Measurements from ENCODE around the gene TRAPPC1.
A peak's percentile ranks its signal among the peaks of the same experiment; 100 is the strongest.

The TRAPPC1 gene

GRCh38 chr17:7915179-7915610 is 16.6 kb downstream of the TRAPPC1 start:
- H3K27ac ChIP-seq (ENCODE audit: low read length), result no peak overlapping the region
- no peaks in the 10 kb centered on the region for H3K36me3 ChIP-seq (ENCODE audit: control insufficient read depth, low read depth, low read length)
- peaks cover 3% of the 10 kb centered on the region for H3K4me1 ChIP-seq (ENCODE audit: control insufficient read depth, low read depth, low read length)
- H3K4me3 ChIP-seq (ENCODE audit: low read length), result peak overlapping the region; percentile 47
- peaks cover 43% of the 10 kb centered on the region for H3K27me3 ChIP-seq (ENCODE audit: control insufficient read depth, insufficient read depth, low read length)
- H3K9me3 ChIP-seq (ENCODE audit: control insufficient read depth, low read depth, low read length), result no peaks in the 10 kb centered on the region
- H3K9ac ChIP-seq (ENCODE audit: low read length), result no peak overlapping the region

- H3K36me3 ChIP-seq (ENCODE audit: control insufficient read depth, low read depth, low read length), result no peaks in the 10 kb centered on the region
- peaks cover 3% of the 10 kb centered on the region for H3K4me1 ChIP-seq (ENCODE audit: control insufficient read depth, low read depth, low read length)
- H3K27me3 ChIP-seq (ENCODE audit: control insufficient read depth, insufficient read depth, low read length), result peaks cover 34% of the 10 kb centered on the region
- no peaks in the 10 kb centered on the region for H3K9me3 ChIP-seq (ENCODE audit: control insufficient read depth, low read depth, low read length)
- no peak overlapping the region for H3K9ac ChIP-seq (ENCODE audit: low read length)
- no peak overlapping the region for H3K27ac ChIP-seq (ENCODE audit: low read length)
- H3K4me3 ChIP-seq (ENCODE audit: low read length), result no peak overlapping the region
Measured at GRCh38 chr17:7912927-7913524, 18.7 kb downstream of the TRAPPC1 start.

- H3K27ac ChIP-seq (ENCODE audit: low read length), result no peak overlapping the region
- H3K9me3 ChIP-seq (ENCODE audit: control insufficient read depth, low read depth, low read length), result no peaks in the 10 kb centered on the region
- H3K4me1 ChIP-seq (ENCODE audit: control insufficient read depth, low read depth, low read length), result peaks cover 3% of the 10 kb centered on the region
- no peak overlapping the region for H3K4me3 ChIP-seq (ENCODE audit: low read length)
- no peak overlapping the region for H3K9ac ChIP-seq (ENCODE audit: low read length)
- H3K27me3 ChIP-seq (ENCODE audit: control insufficient read depth, insufficient read depth, low read length), result peaks cover 15% of the 10 kb centered on the region
- no peaks in the 10 kb centered on the region for H3K36me3 ChIP-seq (ENCODE audit: control insufficient read depth, low read depth, low read length)
Measured at GRCh38 chr17:7911116-7911515, 20.6 kb downstream of the TRAPPC1 start.

- H3K36me3 ChIP-seq (ENCODE audit: control insufficient read depth, low read depth, low read length), result no peaks in the 10 kb centered on the region
Measured at GRCh38 chr17:7910711-7911110, 21.0 kb downstream of the TRAPPC1 start.

GRCh38 chr17:7910281-7910680 is 21.5 kb downstream of the TRAPPC1 start:
- H3K9ac ChIP-seq (ENCODE audit: low read length), result no peak overlapping the region
- H3K9me3 ChIP-seq (ENCODE audit: control insufficient read depth, low read depth, low read length), result no peaks in the 10 kb centered on the region
- no peak overlapping the region for H3K27ac ChIP-seq (ENCODE audit: low read length)
- H3K4me3 ChIP-seq (ENCODE audit: low read length), result no peak overlapping the region
- H3K4me1 ChIP-seq (ENCODE audit: control insufficient read depth, low read depth, low read length), result peaks cover 3% of the 10 kb centered on the region
- H3K27me3 ChIP-seq (ENCODE audit: control insufficient read depth, insufficient read depth, low read length), result peaks cover 12% of the 10 kb centered on the region
- no peaks in the 10 kb centered on the region for H3K36me3 ChIP-seq (ENCODE audit: control insufficient read depth, low read depth, low read length)

More at GRCh38 chr17:7910711-7911110, 21.0 kb downstream of the TRAPPC1 start:
- Histone ChIP-seq H3K4me3 (ENCODE audit: low read length) (no peak overlapping the region), H3K9me3 (ENCODE audit: control insufficient read depth, low read depth, low read length) (no peaks in the 10 kb centered on the region), H3K9ac (ENCODE audit: low read length) (no peak overlapping the region), H3K27me3 (ENCODE audit: control insufficient read depth, insufficient read depth, low read length) (peaks cover 13% of the 10 kb centered on the region), H3K4me1 (ENCODE audit: control insufficient read depth, low read depth, low read length) (peaks cover 3% of the 10 kb centered on the region), H3K27ac (ENCODE audit: low read length) (no peak overlapping the region)

- no peaks in the 10 kb centered on the region for H3K9me3 ChIP-seq (ENCODE audit: control insufficient read depth, low read depth, low read length)
- no peaks in the 10 kb centered on the region for H3K27me3 ChIP-seq (ENCODE audit: control insufficient read depth, insufficient read depth, low read length)
- H3K9ac ChIP-seq (ENCODE audit: low read length), result no peak overlapping the region
- H3K4me3 ChIP-seq (ENCODE audit: low read length), result no peak overlapping the region
- no peak overlapping the region for H3K27ac ChIP-seq (ENCODE audit: low read length)
- no peaks in the 10 kb centered on the region for H3K4me1 ChIP-seq (ENCODE audit: control insufficient read depth, low read depth, low read length)
- peaks cover 5% of the 10 kb centered on the region for H3K36me3 ChIP-seq (ENCODE audit: control insufficient read depth, low read depth, low read length)
Measured at GRCh38 chr17:7909089-7909488, 22.7 kb downstream of the TRAPPC1 start.

GRCh38 chr17:7903154-7904103 is 28.3 kb downstream of the TRAPPC1 start:
- Histone ChIP-seq H3K4me3 (ENCODE audit: low read length) (no peak overlapping the region), H3K4me1 (ENCODE audit: control insufficient read depth, low read depth, low read length) (no peaks in the 10 kb centered on the region), H3K9me3 (ENCODE audit: control insufficient read depth, low read depth, low read length) (no peaks in the 10 kb centered on the region), H3K27ac (ENCODE audit: low read length) (no peak overlapping the region), H3K9ac (ENCODE audit: low read length) (no peak overlapping the region), H3K36me3 (ENCODE audit: control insufficient read depth, low read depth, low read length) (peaks cover 5% of the 10 kb centered on the region), H3K27me3 (ENCODE audit: control insufficient read depth, insufficient read depth, low read length) (no peaks in the 10 kb centered on the region)

GRCh38 chr17:7897773-7898172 is 34.0 kb downstream of the TRAPPC1 start:
- Histone ChIP-seq H3K27me3 (ENCODE audit: control insufficient read depth, insufficient read depth, low read length) (no peaks in the 10 kb centered on the region), H3K27ac (ENCODE audit: low read length) (no peak overlapping the region), H3K4me3 (ENCODE audit: low read length) (no peak overlapping the region), H3K36me3 (ENCODE audit: control insufficient read depth, low read depth, low read length) (peaks cover 10% of the 10 kb centered on the region), H3K9me3 (ENCODE audit: control insufficient read depth, low read depth, low read length) (no peaks in the 10 kb centered on the region), H3K9ac (ENCODE audit: low read length) (no peak overlapping the region), H3K4me1 (ENCODE audit: control insufficient read depth, low read depth, low read length) (no peaks in the 10 kb centered on the region)

- H3K9me3 ChIP-seq (ENCODE audit: control insufficient read depth, low read depth, low read length), result no peaks in the 10 kb centered on the region
- no peak overlapping the region for H3K27ac ChIP-seq (ENCODE audit: low read length)
- peaks cover 10% of the 10 kb centered on the region for H3K36me3 ChIP-seq (ENCODE audit: control insufficient read depth, low read depth, low read length)
- no peaks in the 10 kb centered on the region for H3K4me1 ChIP-seq (ENCODE audit: control insufficient read depth, low read depth, low read length)
- H3K9ac ChIP-seq (ENCODE audit: low read length), result no peak overlapping the region
- no peak overlapping the region for H3K4me3 ChIP-seq (ENCODE audit: low read length)
- H3K27me3 ChIP-seq (ENCODE audit: control insufficient read depth, insufficient read depth, low read length), result no peaks in the 10 kb centered on the region
Measured at GRCh38 chr17:7897090-7897489, 34.7 kb downstream of the TRAPPC1 start.

GRCh38 chr17:7894866-7895265 is 36.9 kb downstream of the TRAPPC1 start:
- Histone ChIP-seq H3K4me3 (ENCODE audit: low read length) (no peak overlapping the region), H3K27me3 (ENCODE audit: control insufficient read depth, insufficient read depth, low read length) (no peaks in the 10 kb centered on the region), H3K27ac (ENCODE audit: low read length) (no peak overlapping the region), H3K4me1 (ENCODE audit: control insufficient read depth, low read depth, low read length) (no peaks in the 10 kb centered on the region), H3K9me3 (ENCODE audit: control insufficient read depth, low read depth, low read length) (no peaks in the 10 kb centered on the region), H3K36me3 (ENCODE audit: control insufficient read depth, low read depth, low read length) (peaks cover 10% of the 10 kb centered on the region), H3K9ac (ENCODE audit: low read length) (no peak overlapping the region)

GRCh38 chr17:7894226-7894625 is 37.5 kb downstream of the TRAPPC1 start:
- H3K36me3 ChIP-seq (ENCODE audit: control insufficient read depth, low read depth, low read length), result peaks cover 10% of the 10 kb centered on the region
- H3K4me1 ChIP-seq (ENCODE audit: control insufficient read depth, low read depth, low read length), result peaks cover 5% of the 10 kb centered on the region
- no peaks in the 10 kb centered on the region for H3K9me3 ChIP-seq (ENCODE audit: control insufficient read depth, low read depth, low read length)
- H3K4me3 ChIP-seq (ENCODE audit: low read length), result no peak overlapping the region
- H3K27ac ChIP-seq (ENCODE audit: low read length), result no peak overlapping the region
- no peak overlapping the region for H3K9ac ChIP-seq (ENCODE audit: low read length)
- no peaks in the 10 kb centered on the region for H3K27me3 ChIP-seq (ENCODE audit: control insufficient read depth, insufficient read depth, low read length)

Data from iPS-18a (cell line).